Adipose tissue (tissue), 3 donors: ENCODE measurements around the gene SLC25A40. TPM values are rescaled to one million over a fixed set of nuclear protein-coding genes. Genes with fewer than 3 reads are reported as not detected.

Experiments
- H3K27ac ChIP-seq: one replicate; pipeline ENCODE4 v1.5.1; 2013; ENCODE audit warnings: low read depth, low read length
- WGBS, 3 donors: extraction: QIAGEN DNeasy Blood & Tissue Kit; methylation state at CpG; one replicate each; pipeline ENCODE4 v1.1.7; 2013; 5-methylcytosine and 5-hydroxymethylcytosine counted together
- polyA plus RNA-seq, 3 donors: library from polyadenylated mRNA; stranded (reverse); fragments of 200-250 nt; gene quantifications; one replicate each; pipeline ENCODE4 v1.2.3, GENCODE V29; 2013
- donor health status: healthy with polysubstance abuse.
- donor health status: Bipolar disorder and iron deficiency.
- donor health status: healthy.

SLC25A40 gene
- polyA plus RNA-seq, 3 donors = 3.0 to 5.1 (median 4.7) TPM

GRCh38 chr7:87810726-87811125 lies 65.4 kb downstream of the SLC25A40 start:
- H3K27ac ChIP-seq = no peak overlapping the region
- 77 to 85% (median 83%) methylated on average over 2 of the region's 2 CpGs for WGBS, 3 donors

GRCh38 chr7:87810130-87810529 lies 66.0 kb downstream of the SLC25A40 start:
- no peak overlapping the region for H3K27ac ChIP-seq
- WGBS, 3 donors = 39 to 56% (median 51%) methylated on average over 1 of the region's 1 CpG

- H3K27ac ChIP-seq = no peak overlapping the region
Measured at GRCh38 chr7:87806150-87806549, 70.0 kb downstream of the SLC25A40 start.

- H3K27ac ChIP-seq = no peak overlapping the region
- WGBS, 3 donors = 5 to 10% (median 8%) methylated on average over 4 of the region's 4 CpGs
Measured at GRCh38 chr7:87797798-87798403, 78.3 kb downstream of the SLC25A40 start.

- 12 to 46% (median 36%) methylated on average over 1 of the region's 1 CpG for WGBS, 3 donors
Measured at GRCh38 chr7:87797395-87797794, 78.8 kb downstream of the SLC25A40 start.

GRCh38 chr7:87785368-87785995 lies 90.7 kb downstream of the SLC25A40 start:
- WGBS, 3 donors = 79 to 89% (median 79%) methylated on average over 4 of the region's 4 CpGs
- H3K27ac ChIP-seq = no peak overlapping the region

More at GRCh38 chr7:87797395-87797794, 78.8 kb downstream of the SLC25A40 start:
- H3K27ac ChIP-seq = no peak overlapping the region

- H3K27ac ChIP-seq = no peak overlapping the region
Measured at GRCh38 chr7:87784424-87784823, 91.7 kb downstream of the SLC25A40 start.

Other genes with a start within 250 kb of the SLC25A40 start
- gene RUNDC3B, start 248.0 kb downstream of the SLC25A40 start, polyA plus RNA-seq = 1 to 10 TPM in 2 of 3 donors, under 1 TPM in 1; 0.21 to 1.9 (median 1.2) TPM
- gene DBF4, start 133 bp upstream of the SLC25A40 start, polyA plus RNA-seq = 1 to 10 TPM; 2.9 to 4.3 (median 4.2) TPM
- under 1 TPM; 0.17 to 0.90 (median 0.46) TPM for gene ADAM22, start 57.9 kb upstream of the SLC25A40 start, polyA plus RNA-seq